GM21723 (cell line): Measurements from ENCODE around the gene SEM1.
"Not testable (repeated sequence)": the region's sequence is repeated elsewhere in the genome, so short reads cannot be mapped to it uniquely, and the experiment has no call there.

Experiments
- ATAC-seq: cut with Tn5 transposase; IDR thresholded peaks from one replicate; pipeline ENCODE4 v1.9.1; 2021; ENCODE audit warnings: mild to moderate bottlenecking, moderate library complexity; ENCODE audit not compliant: unreplicated experiment

SEM1 gene

GRCh38 chr7:96707901-96708774, 1.5 kb downstream of the SEM1 start:
- no peak for ATAC-seq

DNA sequence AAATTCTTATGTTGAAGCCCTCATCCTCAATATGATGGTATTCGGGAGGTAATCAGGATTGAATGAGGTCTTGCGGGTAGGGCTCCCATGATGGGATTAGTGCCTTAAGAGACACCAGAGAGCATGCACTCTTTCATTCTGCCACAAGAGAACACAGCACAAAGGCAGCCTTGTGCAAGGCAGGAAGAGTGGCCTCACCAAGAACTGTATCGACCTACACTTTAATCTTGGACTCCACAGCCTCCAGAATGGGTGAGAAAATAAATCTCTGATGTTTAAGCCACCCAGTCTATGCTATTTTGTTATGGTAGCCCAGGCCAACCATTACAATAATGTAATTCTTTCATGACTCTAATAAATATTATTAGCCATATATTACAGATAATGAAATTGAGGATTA, 8.4 kb downstream of the SEM1 start:
- no peak for ATAC-seq

DNA sequence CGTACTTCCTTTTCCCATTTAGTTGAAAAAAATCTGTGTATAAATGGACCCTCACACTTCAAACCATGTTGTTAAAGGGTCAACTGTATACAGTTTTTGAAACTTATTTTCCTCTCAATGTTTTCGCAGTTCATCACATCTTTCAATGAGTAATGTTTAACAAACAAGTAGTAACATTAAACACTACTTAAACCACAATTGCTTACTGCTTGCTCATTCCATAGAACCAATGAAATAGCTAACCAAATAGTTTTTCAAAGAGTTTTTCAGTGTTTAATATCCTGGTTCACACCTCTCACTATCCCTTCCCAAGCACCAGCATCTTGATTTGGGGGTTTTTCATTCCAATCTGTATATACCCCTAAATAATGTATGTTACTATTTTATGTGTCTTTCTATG, 9.1 kb downstream of the SEM1 start:
- no peak for ATAC-seq

GRCh38 chr7:96699219-96699871, 10.3 kb downstream of the SEM1 start:
- no peak for ATAC-seq

DNA sequence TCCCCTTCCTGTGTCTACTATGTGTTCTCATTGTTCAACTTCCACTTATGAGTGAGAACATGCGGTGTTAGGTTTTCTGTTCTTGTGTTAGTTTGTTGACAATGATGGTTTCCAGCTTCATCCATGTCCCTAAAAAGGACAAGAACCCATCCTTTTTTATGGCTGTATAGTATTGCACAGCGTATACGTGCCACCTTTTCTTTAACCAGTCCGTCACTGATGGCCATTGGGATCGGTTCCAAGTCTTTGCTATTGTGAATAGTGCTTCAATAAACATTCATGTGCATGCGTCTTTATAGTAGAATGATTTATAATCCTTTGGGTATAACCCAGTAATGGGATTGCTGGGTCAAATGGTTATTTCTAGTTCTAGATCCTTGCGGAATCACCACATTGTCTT, 11.2 kb downstream of the SEM1 start:
- not testable (repeated sequence) for ATAC-seq

- ATAC-seq = no peak
Observed at GRCh38 chr7:96697822-96698221, 11.8 kb downstream of the SEM1 start.

DNA sequence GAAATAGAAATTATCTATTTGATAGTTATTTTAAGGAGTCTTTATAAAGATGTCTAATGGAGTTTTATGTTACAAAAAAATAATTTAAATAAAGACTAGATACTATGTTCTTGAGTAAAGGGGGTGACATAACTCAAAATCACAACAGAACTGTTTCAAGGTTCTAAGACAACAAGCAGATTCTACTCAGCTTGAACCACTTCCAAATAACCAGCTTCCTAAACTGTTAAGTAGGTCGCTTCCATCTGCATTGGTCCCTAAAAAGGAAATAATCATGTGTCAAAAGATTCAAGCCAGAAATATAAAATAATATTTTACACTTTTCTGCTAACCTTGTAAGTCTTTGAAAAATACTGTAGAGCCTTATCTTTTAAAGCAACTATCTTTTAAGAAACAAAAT, 14.1 kb downstream of the SEM1 start:
- no peak for ATAC-seq

- no peak for ATAC-seq
Observed at GRCh38 chr7:96694082-96694481, 15.6 kb downstream of the SEM1 start.

DNA sequence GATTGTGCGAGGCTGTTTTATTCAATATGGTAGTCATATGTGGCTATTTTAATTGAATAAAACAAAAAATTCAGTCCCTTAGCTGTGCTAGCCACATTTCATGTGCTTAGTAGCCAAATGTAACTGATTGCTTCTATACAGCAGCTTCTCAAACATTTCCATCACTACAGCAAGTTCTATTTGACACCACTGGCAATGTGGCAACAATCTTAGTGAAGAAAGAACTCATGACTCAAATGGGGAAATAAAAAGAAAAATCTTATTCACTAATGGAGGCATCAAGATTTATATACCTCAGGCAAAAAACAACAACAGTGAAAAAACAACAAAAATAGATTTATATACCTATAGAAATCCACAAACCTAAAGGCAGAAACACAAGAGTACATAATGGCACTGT, 17.9 kb downstream of the SEM1 start:
- no peak for ATAC-seq

GRCh38 chr7:96689414-96689813, 20.2 kb downstream of the SEM1 start:
- no peak for ATAC-seq

DNA sequence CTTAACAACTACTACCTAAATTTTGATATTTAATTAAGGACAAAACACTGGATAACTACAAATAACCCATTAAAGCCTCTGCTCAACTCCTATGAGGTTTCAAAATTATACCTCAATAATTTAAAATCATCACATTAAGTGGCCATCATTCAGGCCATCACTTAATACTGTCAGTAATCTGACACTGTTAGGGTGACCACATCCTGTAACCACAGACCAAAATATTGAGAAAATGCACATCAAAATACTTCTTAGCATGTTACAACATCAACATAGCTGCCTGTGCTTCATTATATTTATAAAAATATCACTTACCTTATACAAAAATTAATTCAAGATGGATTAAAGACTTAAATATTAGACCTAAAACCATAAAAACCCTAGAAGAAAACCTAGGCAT, 23.3 kb downstream of the SEM1 start:
- ATAC-seq = no peak

DNA sequence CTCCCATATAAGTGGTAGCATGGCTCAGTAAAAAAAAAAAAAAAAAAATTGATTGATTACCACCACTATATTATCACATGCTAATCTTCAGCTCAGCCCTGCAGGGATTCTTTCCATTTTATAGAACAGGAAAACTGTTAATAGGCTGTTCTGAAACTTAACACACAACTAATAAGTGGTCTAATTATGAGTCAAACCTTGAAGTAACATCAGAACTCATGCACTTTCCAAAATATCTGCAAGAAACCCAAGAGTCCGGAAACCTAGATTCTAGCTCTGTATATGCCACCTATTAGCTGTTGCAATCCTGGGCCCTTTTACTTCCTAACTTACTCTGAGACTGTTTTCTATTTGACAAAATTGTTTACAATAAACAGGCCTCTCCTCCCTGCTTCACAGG, 23.9 kb downstream of the SEM1 start:
- peak; percentile 86 for ATAC-seq

DNA sequence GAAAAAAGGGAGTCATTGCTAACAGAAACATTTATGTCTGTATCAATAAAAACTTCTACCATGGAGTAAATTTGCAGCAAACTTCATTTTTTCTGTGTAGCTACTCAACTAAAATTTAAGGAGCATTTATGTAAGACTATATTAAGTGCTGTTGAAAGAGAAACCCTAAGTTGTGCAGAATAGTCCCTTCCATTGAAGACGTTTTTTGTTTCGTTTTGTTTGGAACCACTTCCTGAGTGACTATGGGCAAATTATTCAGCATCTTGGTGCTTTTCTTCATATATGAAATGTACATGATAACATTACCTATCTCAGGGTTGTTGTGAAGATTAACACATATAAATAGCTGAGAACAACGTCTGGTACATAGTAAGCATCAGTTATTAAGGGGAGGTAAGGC, 24.3 kb downstream of the SEM1 start:
- peak; percentile 79 for ATAC-seq

- ATAC-seq = no peak
Observed at GRCh38 chr7:96679886-96680285, 29.8 kb downstream of the SEM1 start.

- ATAC-seq = no peak
Observed at GRCh38 chr7:96676919-96677318, 32.7 kb downstream of the SEM1 start.

- ATAC-seq = no peak
Observed at GRCh38 chr7:96675548-96675947, 34.1 kb downstream of the SEM1 start.

DNA sequence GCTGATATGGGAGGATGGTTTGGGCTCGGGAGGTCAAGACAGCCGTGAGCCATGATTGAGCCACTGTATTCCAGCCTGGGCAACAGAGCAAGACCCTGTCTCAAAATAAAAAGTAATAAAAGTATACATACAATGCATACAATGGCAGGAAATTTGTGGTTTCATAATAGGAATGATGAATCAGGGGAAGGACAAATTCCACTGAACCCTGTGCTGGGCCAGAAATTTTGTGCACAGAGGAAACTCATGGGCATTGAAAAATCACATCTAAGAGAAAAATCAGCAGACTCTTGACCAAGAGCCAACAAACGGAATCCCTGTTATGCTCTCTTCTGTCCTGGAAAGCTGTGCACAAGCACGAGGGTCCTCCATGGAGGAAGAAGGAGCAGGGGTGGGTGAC, 35.1 kb downstream of the SEM1 start:
- ATAC-seq = no peak

GRCh38 chr7:96671854-96672253, 37.8 kb downstream of the SEM1 start:
- ATAC-seq = no peak

GRCh38 chr7:96670338-96671289, 39.0 kb downstream of the SEM1 start:
- ATAC-seq = no peak

GRCh38 chr7:96669812-96670211, 39.8 kb downstream of the SEM1 start:
- ATAC-seq = no peak

DNA sequence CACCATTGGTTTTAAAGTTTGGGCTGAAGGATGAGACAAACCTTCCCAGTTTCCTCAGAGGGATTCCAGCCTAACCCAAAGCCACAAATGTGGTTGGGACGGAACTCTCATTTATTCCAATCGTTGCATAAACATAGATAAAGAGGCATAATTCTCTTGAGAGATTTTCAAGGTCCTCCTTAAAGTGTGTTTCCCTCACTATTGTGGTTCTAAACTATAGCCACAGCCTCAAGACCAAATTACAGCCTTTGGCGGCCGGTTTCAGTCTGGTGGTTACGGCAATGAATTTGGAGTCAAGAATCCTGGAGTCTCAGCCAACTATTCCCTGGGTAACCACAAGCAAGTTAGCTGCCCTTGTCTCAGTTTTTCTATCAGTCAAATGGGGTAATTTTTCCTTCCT, 42.6 kb downstream of the SEM1 start:
- ATAC-seq = no peak
